ENCODE results near the gene DZIP3.

DNA sequence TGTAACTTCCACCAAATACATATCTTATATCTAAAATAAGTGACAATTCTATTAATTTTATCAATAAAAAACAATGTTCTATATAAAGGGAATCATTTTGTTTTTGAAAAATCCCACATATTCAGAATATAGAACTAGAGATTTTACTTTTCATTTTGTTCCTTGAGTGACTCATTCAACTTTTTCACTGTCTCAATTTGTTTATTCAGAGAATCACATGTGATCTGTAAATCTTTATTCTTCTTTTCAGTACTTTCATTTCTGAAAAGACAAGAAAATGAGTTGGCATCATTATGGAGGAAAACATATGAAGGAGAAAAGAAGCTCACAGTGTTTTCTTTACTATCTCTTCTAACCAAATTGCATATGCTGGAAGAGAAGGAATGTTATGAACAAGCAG, 35.3 kb upstream of the DZIP3 start:
- TF ChIP-seq, protein P1, sequence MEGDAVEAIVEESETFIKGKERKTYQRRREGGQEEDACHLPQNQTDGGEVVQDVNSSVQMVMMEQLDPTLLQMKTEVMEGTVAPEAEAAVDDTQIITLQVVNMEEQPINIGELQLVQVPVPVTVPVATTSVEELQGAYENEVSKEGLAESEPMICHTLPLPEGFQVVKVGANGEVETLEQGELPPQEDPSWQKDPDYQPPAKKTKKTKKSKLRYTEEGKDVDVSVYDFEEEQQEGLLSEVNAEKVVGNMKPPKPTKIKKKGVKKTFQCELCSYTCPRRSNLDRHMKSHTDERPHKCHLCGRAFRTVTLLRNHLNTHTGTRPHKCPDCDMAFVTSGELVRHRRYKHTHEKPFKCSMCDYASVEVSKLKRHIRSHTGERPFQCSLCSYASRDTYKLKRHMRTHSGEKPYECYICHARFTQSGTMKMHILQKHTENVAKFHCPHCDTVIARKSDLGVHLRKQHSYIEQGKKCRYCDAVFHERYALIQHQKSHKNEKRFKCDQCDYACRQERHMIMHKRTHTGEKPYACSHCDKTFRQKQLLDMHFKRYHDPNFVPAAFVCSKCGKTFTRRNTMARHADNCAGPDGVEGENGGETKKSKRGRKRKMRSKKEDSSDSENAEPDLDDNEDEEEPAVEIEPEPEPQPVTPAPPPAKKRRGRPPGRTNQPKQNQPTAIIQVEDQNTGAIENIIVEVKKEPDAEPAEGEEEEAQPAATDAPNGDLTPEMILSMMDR (IDR thresholded peaks at IDR 0.05): no peak
- no peak for TF ChIP-seq POLR2A (IDR thresholded peaks at IDR 0.05)
